H1 (cell line): Measurements from ENCODE around the gene TPH2. TPM values are rescaled to one million over a fixed set of nuclear protein-coding genes. Genes with fewer than 3 reads are reported as not detected.

ENCODE experiments used
- BACH1 ChIP-seq: IDR thresholded peaks from 2 replicates; pipeline ENCODE4 v1.6.1; 2012; ENCODE audit warnings: low read length, improper control_type of control experiment
- CHD1 ChIP-seq: IDR thresholded peaks from 2 replicates; pipeline ENCODE4 v1.6.1; 2012; ENCODE audit warnings: low read depth, low read length, improper control_type of control experiment
- CHD7 ChIP-seq: fragments of 300-600 bp; sonication (generic); IDR thresholded peaks from 2 replicates; pipeline ENCODE4 v1.7.1; 2012; ENCODE audit warnings: low read length, moderate library complexity, mild to moderate bottlenecking, inconsistent platforms; ENCODE audit not compliant: insufficient replicate concordance
- HDAC6 ChIP-seq: IDR thresholded peaks from one replicate; pipeline ENCODE4 v1.7.1; 2012; ENCODE audit warnings: low read depth, mild to moderate bottlenecking, inconsistent platforms, low read length, moderate library complexity
- SIRT6 ChIP-seq: IDR thresholded peaks from one replicate; pipeline ENCODE4 v1.7.1; 2012; ENCODE audit warnings: low read length, inconsistent platforms
- polyA plus RNA-seq, 7 experiments: library from polyadenylated mRNA; depleted of rRNA in 3 of 7; stranded (reverse) in 5 of 7; unstranded in 2 of 7; fragments of >200 nt in 5 of 7; fragments of 200-250 nt in 2 of 7; gene quantifications; 1 replicate in 5 of 7; 2 replicates in 1 of 7; 4 replicates in 1 of 7; pipeline versions ENCODE4 v1.2.1 to v1.2.3, GENCODE V29; 2011 to 2013; ENCODE audit warnings: missing spikeins in 2 of 7, mixed read lengths in 2 of 7
- total RNA-seq: library from RNA; stranded (reverse); fragmentation: NEBNext Ultra II Directional; extraction: Animal tissue kit (Norgen Biotek cat#: 25700); gene quantifications from 2 replicates; pipeline ENCODE4 v1.2.1, GENCODE V29; 2021

The TPH2 gene
- total and polyA plus RNA-seq, 2 of the 8 experiments (the other 6 are each of a cell fraction or from before 2014, with no cell fraction given): 0.57 to 1.1 TPM

- TF ChIP-seq CHD7: no peak
- no peak for TF ChIP-seq SIRT6
- TF ChIP-seq HDAC6: no peak
- TF ChIP-seq BACH1: no peak
- TF ChIP-seq CHD1: no peak
These were observed 9.7 kb downstream of the TPH2 start (continued) for GRCh38 chr12:71948390-71948789.
